NCI-H69 (cell line): ENCODE results near the gene HIVEP1.

Experiments used
- DNase-seq: peaks from one replicate; lab custom pipeline; 2025; lab: John Stamatoyannopoulos, UW

HIVEP1 gene

GRCh38 chr6:12190252-12190651 lies 178.1 kb downstream of the HIVEP1 start:
- DNase-seq: no peak

- no peak for DNase-seq
Measured at GRCh38 chr6:12196326-12196936, 184.3 kb downstream of the HIVEP1 start.

- DNase-seq: no peak
Measured at GRCh38 chr6:12198851-12199250, 186.7 kb downstream of the HIVEP1 start.

GRCh38 chr6:12200015-12200564 lies 188.0 kb downstream of the HIVEP1 start:
- peak; percentile 28 for DNase-seq

- no peak for DNase-seq
Measured at GRCh38 chr6:12200761-12201160, 188.6 kb downstream of the HIVEP1 start.

GRCh38 chr6:12203001-12203400 lies 190.9 kb downstream of the HIVEP1 start:
- no peak for DNase-seq

- DNase-seq: no peak
Measured at GRCh38 chr6:12208190-12208589, 196.1 kb downstream of the HIVEP1 start.

DNA sequence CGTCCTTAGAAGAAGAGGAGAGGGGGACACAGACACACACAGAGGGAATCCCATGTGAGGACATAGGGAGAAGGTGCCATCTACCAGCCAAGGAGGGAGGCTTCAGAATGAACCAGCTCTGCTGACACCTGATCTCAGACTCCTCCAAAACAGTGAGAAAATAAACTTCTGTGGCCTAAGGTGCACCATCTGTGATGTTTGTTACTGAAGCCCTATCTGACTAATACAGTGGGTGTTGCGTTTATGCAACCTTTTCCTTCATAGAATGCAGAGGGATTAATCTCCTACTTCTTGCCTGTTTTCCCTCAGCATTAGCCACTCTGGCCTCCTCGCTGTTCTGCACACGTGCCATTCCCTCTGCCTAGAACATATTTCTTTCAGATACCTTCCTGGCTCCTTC lies 196.6 kb downstream of the HIVEP1 start:
- no peak for DNase-seq
